ENCODE measurements around the gene IL3. TPM values are rescaled to one million over a fixed set of nuclear protein-coding genes. Genes with fewer than 3 reads are reported as not detected.

IL3 gene
- total and polyA plus RNA-seq, 2 of the 4 experiments (the other 2 are of a cell fraction) = not detected

GRCh38 chr5:132030610-132031009 is 29.8 kb upstream of the IL3 start:
- H3K4me1 ChIP-seq (ENCODE audit: control insufficient read depth, insufficient read depth, low read length) = no peaks in the 10 kb centered on the region
- H4K91ac ChIP-seq (ENCODE audit: insufficient read depth, low read depth, low read length) = no peak overlapping the region
- H2BK5ac ChIP-seq (ENCODE audit: low read depth, low read length, poor library complexity, severe bottlenecking) = no peak overlapping the region
- dilution Hi-C loops (cut with HindIII; ENCODE audit: low sequenced_read_pairs, unreplicated experiment) (no loop called here), in situ Hi-C loops (cut with MboI; ENCODE audit: low sequenced_read_pairs) (no loop called here), intact Hi-C loops (cut with micrococcal nuclease) (no loop called here)
- no peak overlapping the region for H3K4me2 ChIP-seq (ENCODE audit: low read depth, low read length)
- no peak for DNase-seq
- no peak overlapping the region for H2BK15ac ChIP-seq (ENCODE audit: low read depth, low read length)
- no peak overlapping the region for H4K8ac ChIP-seq (ENCODE audit: low read depth in 2 of 2, low read length in 2 of 2)
- whole genome bisulfite sequencing, 2 experiments (ENCODE audit: extremely low coverage in 2 of 2, insufficient read length in 1 of 2) = 86% methylated on average over 1 of the region's 2 CpGs; no CpG with 5 or more reads in 1 of the 2 experiments
- H3K9me3 ChIP-seq (ENCODE audit: control insufficient read depth, insufficient read depth, low read length) = no peaks in the 10 kb centered on the region
- H3K36me3 ChIP-seq (ENCODE audit: control insufficient read depth, insufficient read depth, low read length) = no peaks in the 10 kb centered on the region
- H3K14ac ChIP-seq (replicated peaks; ENCODE audit: low read depth, low read length) = no peak overlapping the region
- H3K27me3 ChIP-seq (ENCODE audit: control insufficient read depth, insufficient read depth, low read length) = peaks cover 5% of the 10 kb centered on the region
- H3K18ac ChIP-seq (ENCODE audit: low read depth, low read length) = no peak overlapping the region
- H3K56ac ChIP-seq (ENCODE audit: extremely low read depth, insufficient read depth, low read length) = no peak overlapping the region
- no peak overlapping the region for H3K9ac ChIP-seq (ENCODE audit: low read depth, low read length)
- BruUV-seq (replicated peaks) = no TSS peak
- no peaks in the 10 kb centered on the region for H3K9me1 ChIP-seq (ENCODE audit: insufficient read depth, low read length)
- H2BK20ac ChIP-seq (ENCODE audit: low read depth, low read length) = no peak overlapping the region
- no peak overlapping the region for H2BK120ac ChIP-seq (ENCODE audit: low read depth, low read length)
- POLR2A ChIA-PET (ENCODE audit: unreplicated experiment) = no interaction called here
- H3K27ac ChIP-seq (ENCODE audit: insufficient read depth, low read length) = no peak overlapping the region
- H4K20me1 ChIP-seq (ENCODE audit: insufficient read depth, low read length) = no peaks in the 10 kb centered on the region
- ATAC-seq (ENCODE audit: low read depth) = no peak
- TF ChIP-seq BHLHE40 (IDR thresholded peaks at IDR 0.05; ENCODE audit: low read depth, low read length) (no peak), RAD21 (IDR thresholded peaks at IDR 0.05; ENCODE audit: low read length) (no peak), CEBPB (IDR thresholded peaks at IDR 0.05; ENCODE audit: low read depth, low read length) (no peak), MXI1 (IDR thresholded peaks at IDR 0.05; ENCODE audit: borderline replicate concordance, low read depth, low read length) (no peak), USF2 (IDR thresholded peaks at IDR 0.05; ENCODE audit: low read depth, low read length) (no peak), CHD1 (IDR thresholded peaks at IDR 0.05; ENCODE audit: low read depth, low read length) (no peak), NFE2L2 (IDR thresholded peaks at IDR 0.05; ENCODE audit: low read depth, low read length) (no peak), POLR2A (IDR thresholded peaks at IDR 0.05; ENCODE audit: low read depth, low read length) (no peak), CTCF (conservative IDR thresholded peaks at IDR 0.05; ENCODE audit: low read depth, low read length) (no peak), RCOR1 (IDR thresholded peaks at IDR 0.05; ENCODE audit: insufficient replicate concordance, low read length) (no peak), ELK1 (IDR thresholded peaks at IDR 0.05; ENCODE audit: borderline replicate concordance, low read depth, low read length) (no peak), MAFK (IDR thresholded peaks at IDR 0.05; ENCODE audit: low read depth, low read length) (no peak), MAZ (IDR thresholded peaks at IDR 0.05; ENCODE audit: borderline replicate concordance, low read depth, low read length) (no peak)
- H3K23ac ChIP-seq (ENCODE audit: low read depth, low read length) = no peak overlapping the region
- no peak overlapping the region for H3K4ac ChIP-seq (ENCODE audit: low read depth, low read length)
- CTCF ChIA-PET = no interaction called here
- H2AK9ac ChIP-seq (replicated peaks; ENCODE audit: low read depth, low read length, poor library complexity) = no peak overlapping the region
- no peaks in the 10 kb centered on the region for H3K79me1 ChIP-seq (ENCODE audit: low read depth in 1 of 2, low read length in 2 of 2)
- H4K5ac ChIP-seq (ENCODE audit: low read depth, low read length) = no peak overlapping the region
- no peak overlapping the region for H2AK5ac ChIP-seq (ENCODE audit: low read depth, low read length)
- no peak overlapping the region for H3K4me3 ChIP-seq (ENCODE audit: insufficient read depth, low read depth, low read length)
- H2AFZ ChIP-seq (replicated peaks; ENCODE audit: low read length, poor library complexity) = no peak overlapping the region
